BLaER1 treated with 17β-estradiol and CSF1 and Interleukin-3, amounts not matched to agents 10 nM and 100 nM (cell line): Measurements from ENCODE around the gene GEMIN7.

Experiments
- H3K27ac ChIP-seq, 11 experiments: shearing (Covaris generic); formaldehyde crosslinking; 2 replicates each; pipeline ENCODE4 v1.8.1; 2022
- H3K27me3 ChIP-seq, 11 experiments: shearing (Covaris generic); formaldehyde crosslinking; 2 replicates each; pipeline ENCODE4 v1.8.1; 2022
- H3K36me3 ChIP-seq, 11 experiments: shearing (Covaris generic); formaldehyde crosslinking; 2 replicates each; pipeline ENCODE4 v1.8.1; 2022
- H3K4me1 ChIP-seq, 10 experiments: shearing (Covaris generic); formaldehyde crosslinking; 2 replicates each; pipeline ENCODE4 v1.8.1; 2022
- H3K4me2 ChIP-seq, 11 experiments: shearing (Covaris generic); formaldehyde crosslinking; 2 replicates each; pipeline ENCODE4 v1.8.1; 2022
- H3K4me3 ChIP-seq, 10 experiments: shearing (Covaris generic); formaldehyde crosslinking; 2 replicates each; pipeline ENCODE4 v1.8.1; 2022
- H3K9ac ChIP-seq, 11 experiments: shearing (Covaris generic); formaldehyde crosslinking; 2 replicates each; pipeline ENCODE4 v1.8.1; 2022
- H3K9me3 ChIP-seq, 11 experiments: shearing (Covaris generic); formaldehyde crosslinking; replicated peaks in 1 of 11; 2 replicates each; pipeline ENCODE4 v1.8.1; 2022
- H4K20me1 ChIP-seq, 11 experiments: shearing (Covaris generic); formaldehyde crosslinking; 2 replicates each; pipeline ENCODE4 v1.8.1; 2022
- Cebpa-rat ChIP-seq, 11 experiments: shearing (Covaris generic); IDR thresholded peaks; 2 replicates each; pipeline ENCODE4 v1.8.1; 2022

The GEMIN7 gene, protein sequence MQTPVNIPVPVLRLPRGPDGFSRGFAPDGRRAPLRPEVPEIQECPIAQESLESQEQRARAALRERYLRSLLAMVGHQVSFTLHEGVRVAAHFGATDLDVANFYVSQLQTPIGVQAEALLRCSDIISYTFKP

DNA sequence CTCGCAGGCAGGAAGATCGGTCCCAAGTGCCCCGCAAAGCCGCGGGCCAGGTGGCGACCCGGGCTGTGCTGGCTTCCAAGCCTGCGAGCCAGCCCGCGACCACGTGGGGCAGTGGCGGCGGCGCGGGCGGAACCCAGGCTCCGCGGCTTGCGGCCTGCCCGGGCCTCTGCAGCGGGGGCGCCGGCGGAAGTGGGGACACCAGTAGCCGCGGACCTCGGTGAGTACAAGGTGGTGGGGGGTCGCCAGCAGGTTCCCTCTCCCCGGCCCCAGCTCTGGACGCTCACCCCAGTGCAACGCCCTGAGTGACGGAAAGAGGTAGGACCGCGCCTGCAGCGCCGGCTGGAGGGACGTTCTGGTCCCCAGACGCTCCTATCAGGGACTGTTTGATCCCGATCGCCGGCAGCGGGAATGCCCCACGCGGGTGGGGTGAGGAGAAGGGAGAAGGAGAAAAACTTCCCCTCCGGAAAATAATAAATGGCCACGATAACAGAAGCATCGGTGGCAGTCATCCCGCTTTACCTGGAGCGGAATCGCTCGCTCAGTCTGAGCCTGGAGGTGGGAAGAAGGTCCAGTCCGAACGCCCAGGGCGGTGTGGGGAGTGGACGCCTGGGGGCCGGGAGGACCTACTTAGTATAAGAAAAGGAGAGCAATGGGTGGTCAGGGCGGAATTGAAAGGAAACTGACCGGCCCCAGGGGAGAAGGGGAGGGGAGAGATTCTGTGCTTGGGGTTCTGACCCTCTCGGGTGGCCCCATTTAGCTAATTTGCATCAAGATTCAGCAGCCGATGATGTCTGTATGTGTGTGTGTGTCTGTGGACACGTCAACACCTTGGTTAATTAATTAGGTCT is at the start of gene GEMIN7:
Gene GEMIN7 (plus strand): TSS at position 198 of the 848 bp plus-strand sequence. CDS start 10,855 bp downstream, outside the sequence.
- H3K4me2 ChIP-seq: peak within 1 kb of the TSS; percentile 83 to 99 (median 95)
- peaks cover 5 to 57% (median 24%) of the 10 kb centered on the region in 11 experiments; a peak in 20 of 22 replicates for H4K20me1 ChIP-seq
- H3K27ac ChIP-seq: peak within 1 kb of the TSS; percentile 73 to 92 (median 84); a peak in 21 of 22 replicates
- H3K27me3 ChIP-seq: no peaks in the 10 kb centered on the region
- H3K9ac ChIP-seq: peak within 1 kb of the TSS; percentile 88 to 96 (median 90)
- H3K4me3 ChIP-seq: peak within 1 kb of the TSS; percentile 88 to 99 (median 94)
- H3K9me3 ChIP-seq: no peaks in the 10 kb centered on the region
- H3K4me1 ChIP-seq: peaks cover 45 to 63% (median 58%) of the 10 kb centered on the region in 10 experiments
- peaks cover 14 to 36% (median 25%) of the 10 kb centered on the region in 11 experiments for H3K36me3 ChIP-seq
- TF ChIP-seq Cebpa-rat (IDR thresholded peaks at IDR 0.05): no peak

DNA sequence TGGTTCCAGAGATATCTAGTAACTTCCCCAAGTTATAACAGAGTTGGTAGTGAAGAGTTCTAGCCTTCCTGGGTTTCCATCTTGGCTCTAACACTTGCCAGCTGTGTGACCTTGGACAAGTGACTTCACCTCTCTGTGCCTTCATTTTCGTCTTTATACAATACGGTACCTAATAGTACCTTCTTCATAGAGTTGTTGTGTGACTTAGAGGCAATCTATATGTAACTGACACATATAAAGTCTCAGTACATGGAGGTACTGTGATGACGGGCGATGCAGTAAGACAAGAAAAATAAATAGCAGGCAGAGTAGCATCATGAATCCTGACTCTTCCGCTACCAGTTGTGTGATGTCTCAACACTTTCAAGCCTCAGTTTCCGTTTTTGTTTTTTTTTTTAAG is 48.2 kb upstream of the GEMIN7 start:
- Histone ChIP-seq H3K4me3 (no peak overlapping the region), H3K4me1 (no peaks in the 10 kb centered on the region), H3K36me3 (peaks cover 66 to 100% (median 86%) of the 10 kb centered on the region in 11 experiments), H3K27ac (no peak overlapping the region), H3K4me2 (no peak overlapping the region), H3K27me3 (no peaks in the 10 kb centered on the region), H3K9ac (no peak overlapping the region), H4K20me1 (peaks cover 0 to 12% (median 0%) of the 10 kb centered on the region in 11 experiments; a peak in 1 of 22 replicates), H3K9me3 (peaks cover 0 to 16% (median 6%) of the 10 kb centered on the region in 11 experiments; a peak in 13 of 22 replicates)
- TF ChIP-seq Cebpa-rat (IDR thresholded peaks at IDR 0.05): no peak

DNA sequence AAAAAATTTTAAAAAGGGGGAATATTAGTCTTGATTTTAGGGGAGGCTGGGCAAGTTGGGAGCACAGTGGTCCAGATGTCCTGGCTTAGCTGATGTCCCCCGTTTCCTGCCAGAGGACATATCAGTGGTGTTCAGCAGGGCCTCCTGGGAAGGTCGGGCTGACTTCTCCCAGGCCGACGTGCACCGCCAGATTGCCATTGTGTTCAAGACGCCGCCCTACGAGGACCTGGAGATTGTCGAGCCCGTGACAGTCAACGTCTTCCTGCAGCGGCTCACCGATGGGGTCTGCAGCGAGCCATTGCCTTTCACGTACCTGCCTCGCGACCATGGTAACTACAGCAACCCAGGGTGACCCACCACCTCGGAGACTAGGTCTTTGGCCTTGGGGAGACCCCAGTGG is 46.6 kb upstream of the GEMIN7 start:
- no peaks in the 10 kb centered on the region for H3K27me3 ChIP-seq
- peaks cover 0 to 16% (median 6%) of the 10 kb centered on the region in 11 experiments; a peak in 13 of 22 replicates for H3K9me3 ChIP-seq
- no peak for TF ChIP-seq Cebpa-rat (IDR thresholded peaks at IDR 0.05)
- no peak overlapping the region for H3K4me3 ChIP-seq
- no peak overlapping the region for H3K27ac ChIP-seq
- no peak overlapping the region for H3K9ac ChIP-seq
- peaks cover 67 to 100% (median 89%) of the 10 kb centered on the region in 11 experiments for H3K36me3 ChIP-seq
- H3K4me1 ChIP-seq: no peaks in the 10 kb centered on the region
- H4K20me1 ChIP-seq: peaks cover 0 to 12% (median 0%) of the 10 kb centered on the region in 11 experiments; a peak in 1 of 22 replicates
- H3K4me2 ChIP-seq: no peak overlapping the region

DNA sequence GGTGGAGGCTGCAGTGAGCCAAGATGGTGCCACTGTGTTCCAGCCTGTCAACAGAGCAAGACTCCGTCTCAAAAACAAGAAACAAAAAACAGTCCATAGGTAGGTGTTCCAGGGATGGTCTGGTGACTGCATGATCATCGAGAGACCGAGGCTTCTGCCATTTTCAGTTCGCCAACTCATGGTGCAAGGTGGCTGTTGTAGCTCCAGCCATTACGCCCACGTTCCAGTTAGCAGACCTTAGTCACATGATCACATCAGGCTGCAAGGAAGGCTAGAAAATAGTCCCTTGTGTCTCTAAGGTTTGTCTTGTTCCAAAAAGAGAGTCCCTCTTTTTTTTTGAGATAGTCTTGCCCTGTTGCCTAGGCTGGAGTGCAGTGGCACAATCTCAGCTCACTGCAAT is 43.3 kb upstream of the GEMIN7 start:
- Histone ChIP-seq H3K4me2 (no peak overlapping the region), H3K9me3 (peaks cover 0 to 11% (median 6%) of the 10 kb centered on the region in 11 experiments; a peak in 13 of 22 replicates), H3K27ac (no peak overlapping the region), H3K36me3 (peaks cover 46 to 81% (median 74%) of the 10 kb centered on the region in 11 experiments), H3K4me1 (peaks cover 20 to 22% (median 21%) of the 10 kb centered on the region in 10 experiments), H3K27me3 (no peaks in the 10 kb centered on the region), H3K9ac (no peak overlapping the region), H4K20me1 (peaks cover 15 to 23% (median 17%) of the 10 kb centered on the region in 11 experiments; a peak in 21 of 22 replicates), H3K4me3 (no peak overlapping the region)
- TF ChIP-seq Cebpa-rat (IDR thresholded peaks at IDR 0.05): no peak

DNA sequence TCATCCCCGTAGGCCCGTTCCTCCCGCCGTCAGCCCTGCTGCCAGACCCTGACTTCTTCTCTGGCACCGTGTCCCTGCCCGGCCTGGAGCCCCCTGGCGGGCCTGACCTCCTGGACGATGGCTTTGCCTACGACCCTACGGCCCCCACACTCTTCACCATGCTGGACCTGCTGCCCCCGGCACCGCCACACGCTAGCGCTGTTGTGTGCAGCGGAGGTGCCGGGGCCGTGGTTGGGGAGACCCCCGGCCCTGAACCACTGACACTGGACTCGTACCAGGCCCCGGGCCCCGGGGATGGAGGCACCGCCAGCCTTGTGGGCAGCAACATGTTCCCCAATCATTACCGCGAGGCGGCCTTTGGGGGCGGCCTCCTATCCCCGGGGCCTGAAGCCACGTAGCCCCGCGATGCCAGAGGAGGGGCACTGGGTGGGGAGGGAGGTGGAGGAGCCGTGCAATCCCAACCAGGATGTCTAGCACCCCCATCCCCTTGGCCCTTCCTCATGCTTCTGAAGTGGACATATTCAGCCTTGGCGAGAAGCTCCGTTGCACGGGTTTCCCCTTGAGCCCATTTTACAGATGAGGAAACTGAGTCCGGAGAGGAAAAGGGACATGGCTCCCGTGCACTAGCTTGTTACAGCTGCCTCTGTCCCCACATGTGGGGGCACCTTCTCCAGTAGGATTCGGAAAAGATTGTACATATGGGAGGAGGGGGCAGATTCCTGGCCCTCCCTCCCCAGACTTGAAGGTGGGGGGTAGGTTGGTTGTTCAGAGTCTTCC is 41.5 kb upstream of the GEMIN7 start:
- no peak overlapping the region for H3K4me3 ChIP-seq
- H3K4me2 ChIP-seq: peak overlapping the region in 3 of 11 experiments; percentile 94 to 98 (median 96); a peak in 3 of 22 replicates
- H3K9me3 ChIP-seq: peaks cover 0 to 8% (median 6%) of the 10 kb centered on the region in 11 experiments; a peak in 12 of 22 replicates
- peak overlapping the region in 2 of 11 experiments; percentile 90 to 95; a peak in 3 of 22 replicates for H3K27ac ChIP-seq
- peaks cover 32 to 41% (median 35%) of the 10 kb centered on the region in 11 experiments; a peak in 21 of 22 replicates for H4K20me1 ChIP-seq
- H3K9ac ChIP-seq: peak overlapping the region in 7 of 11 experiments; percentile 90 to 99 (median 96); a peak in 4 of 22 replicates
- peaks cover 55 to 82% (median 77%) of the 10 kb centered on the region in 11 experiments for H3K36me3 ChIP-seq
- no peaks in the 10 kb centered on the region for H3K27me3 ChIP-seq
- TF ChIP-seq Cebpa-rat (IDR thresholded peaks at IDR 0.05): no peak
- peaks cover 23 to 39% (median 35%) of the 10 kb centered on the region in 10 experiments for H3K4me1 ChIP-seq

DNA sequence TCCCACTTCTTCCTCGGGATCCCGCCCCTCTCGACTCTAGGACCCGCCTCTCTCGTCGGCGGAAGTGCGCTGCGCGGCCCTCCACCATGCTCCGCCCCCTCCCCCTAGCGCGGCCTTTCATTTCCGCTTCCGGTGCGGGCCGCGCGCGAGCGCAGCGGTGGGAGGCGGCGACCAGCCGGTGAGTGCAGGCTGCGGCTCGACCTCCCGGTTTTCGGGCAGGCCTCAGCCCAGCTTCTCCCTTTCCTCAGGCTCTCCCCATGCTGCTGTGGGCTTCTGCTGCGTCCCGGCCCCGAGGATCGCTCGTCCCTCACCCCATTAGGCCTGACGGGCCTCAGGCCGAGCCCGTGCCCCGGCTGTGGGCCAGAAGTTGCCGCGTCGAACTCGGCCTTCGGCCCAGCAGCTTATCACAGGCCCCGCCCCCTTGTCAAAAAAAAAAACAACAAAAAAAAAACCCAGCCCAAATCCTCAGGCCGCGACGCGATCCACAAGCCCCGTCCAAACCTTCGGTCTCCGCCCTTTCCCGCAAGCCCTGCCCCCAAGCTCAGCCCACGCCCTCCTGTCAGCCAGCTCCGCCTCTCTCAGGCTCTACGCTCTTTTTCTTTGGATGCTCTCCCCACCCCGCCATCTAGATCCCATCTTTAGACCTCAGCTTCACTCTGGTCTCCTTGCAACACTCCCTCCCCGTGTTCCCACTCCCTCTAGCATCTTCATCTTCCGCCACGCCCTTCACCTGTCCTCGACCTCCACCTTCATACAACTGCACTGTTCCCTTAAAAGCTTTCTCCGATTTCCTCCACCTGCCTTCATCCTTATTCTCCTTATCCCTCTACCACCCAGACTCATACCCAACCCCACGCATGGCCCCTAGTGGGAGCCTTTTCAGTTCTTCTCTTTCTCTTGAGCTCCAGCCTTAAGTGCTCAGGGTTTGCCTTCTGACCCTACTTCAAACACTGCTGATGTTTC is 39.8 kb upstream of the GEMIN7 start, which contains the start of gene CLASRP:
Gene CLASRP (plus strand): TSS at position 115 of the 963 bp plus-strand sequence. CDS start 1,168 bp downstream, outside the sequence.
- Histone ChIP-seq H4K20me1 (peaks cover 47 to 53% (median 51%) of the 10 kb centered on the region in 11 experiments; a peak in 21 of 22 replicates), H3K27me3 (no peaks in the 10 kb centered on the region), H3K4me3 (peak within 1 kb of the TSS; percentile 81 to 98 (median 91)), H3K4me1 (peaks cover 23 to 49% (median 36%) of the 10 kb centered on the region in 10 experiments), H3K9ac (peak within 1 kb of the TSS; percentile 90 to 99 (median 97)), H3K9me3 (peaks cover 0 to 8% (median 6%) of the 10 kb centered on the region in 11 experiments; a peak in 12 of 22 replicates), H3K27ac (peak within 1 kb of the TSS; percentile 87 to 99 (median 95)), H3K36me3 (peaks cover 62 to 85% (median 78%) of the 10 kb centered on the region in 11 experiments), H3K4me2 (peak within 1 kb of the TSS; percentile 83 to 100 (median 98))
- TF ChIP-seq Cebpa-rat (IDR thresholded peaks at IDR 0.05): no peak

DNA sequence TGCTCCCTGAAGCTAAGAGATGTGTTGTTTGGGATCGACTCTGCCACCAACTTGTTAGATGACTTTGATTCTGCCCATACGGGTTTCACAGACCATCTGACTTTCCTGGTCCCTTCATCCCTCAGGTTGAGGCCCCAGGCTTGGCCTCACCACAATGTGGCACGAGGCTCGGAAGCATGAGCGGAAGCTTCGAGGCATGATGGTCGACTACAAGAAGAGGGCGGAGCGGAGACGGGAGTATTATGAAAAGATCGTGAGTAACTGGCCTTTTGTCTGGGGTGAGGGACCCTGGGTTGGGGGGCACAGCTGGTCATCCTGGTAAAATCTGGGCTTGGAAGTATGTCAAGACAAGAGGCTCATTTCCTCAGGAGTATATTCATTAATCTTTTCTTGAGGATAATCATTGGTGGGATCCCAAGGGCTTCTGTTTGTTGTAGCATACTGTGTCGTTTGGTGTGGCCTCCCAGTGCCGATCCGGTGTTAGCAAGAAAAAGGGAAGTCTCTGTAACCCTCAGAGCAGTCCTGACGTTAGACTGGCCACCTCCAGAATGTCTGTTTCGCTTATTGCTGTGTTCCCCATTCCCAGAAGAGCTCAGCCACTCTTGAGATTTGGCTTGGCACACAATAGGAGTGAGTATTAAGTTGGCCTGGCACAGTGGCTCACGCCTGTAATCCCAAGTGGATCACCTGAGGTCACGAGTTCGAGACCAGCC is 38.8 kb upstream of the GEMIN7 start:
- Histone ChIP-seq H3K27ac (peak overlapping the region in 7 of 11 experiments; percentile 87 to 99 (median 98); a peak in 13 of 22 replicates), H3K4me3 (peak overlapping the region; percentile 81 to 98 (median 91)), H3K36me3 (peaks cover 62 to 85% (median 78%) of the 10 kb centered on the region in 11 experiments)

More for the DNA sequence above, 38.8 kb upstream of the GEMIN7 start:
- Histone ChIP-seq H3K4me2 (peak overlapping the region; percentile 83 to 100 (median 98)), H4K20me1 (peaks cover 57 to 62% (median 61%) of the 10 kb centered on the region in 11 experiments; a peak in 21 of 22 replicates), H3K27me3 (no peaks in the 10 kb centered on the region), H3K4me1 (peaks cover 23 to 59% (median 36%) of the 10 kb centered on the region in 10 experiments), H3K9me3 (peaks cover 0 to 6% (median 6%) of the 10 kb centered on the region in 11 experiments; a peak in 12 of 22 replicates), H3K9ac (peak overlapping the region; percentile 90 to 99 (median 97))
- TF ChIP-seq Cebpa-rat (IDR thresholded peaks at IDR 0.05): no peak
